ENCODE results near the gene MPP2.

DNA sequence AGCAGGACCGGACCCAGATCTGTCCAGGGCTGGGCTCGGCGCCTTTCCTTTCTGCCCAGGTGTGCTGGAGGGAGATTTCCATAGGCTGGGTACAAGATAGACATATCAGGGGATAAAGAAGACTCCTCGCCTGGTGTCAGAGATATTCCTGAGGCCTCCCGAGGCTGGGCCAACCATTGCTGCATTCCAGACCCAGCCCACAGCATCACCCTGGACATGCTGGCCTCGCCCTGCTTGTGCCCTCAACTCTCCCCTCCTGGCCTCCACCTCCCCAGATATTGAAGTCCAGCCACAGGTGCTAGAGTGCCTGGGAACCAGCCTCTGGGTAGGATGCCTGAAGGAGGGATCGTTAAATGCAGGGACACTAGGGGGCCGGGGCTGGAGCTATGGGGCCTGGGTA, 58.2 kb downstream of the MPP2 start:
- TF ChIP-seq POLR2A (IDR thresholded peaks at IDR 0.05) (no peak), CTCF (IDR thresholded peaks at IDR 0.05) (no peak)
